ENCODE data around the gene GJA1. TPM values are rescaled to one million over a fixed set of nuclear protein-coding genes. Genes with fewer than 3 reads are reported as not detected.
A peak's percentile ranks its signal among the peaks of the same experiment; 100 is the strongest.

The GJA1 gene
- polyA plus RNA-seq, 3 donors: 57.6 to 71.9 (median 67.5) TPM

GRCh38 chr6:121453191-121453590 is 17.7 kb downstream of the GJA1 start:
- DNase-seq (ENCODE audit: extremely low read depth in 1 of 11, low read depth in 9 of 11, low spot score in 4 of 11): no peak

GRCh38 chr6:121460170-121460569 is 24.7 kb downstream of the GJA1 start:
- DNase-seq (ENCODE audit: extremely low read depth in 1 of 11, low read depth in 9 of 11, low spot score in 4 of 11): no peak

GRCh38 chr6:121463087-121463486 is 27.6 kb downstream of the GJA1 start:
- no peak for DNase-seq (ENCODE audit: extremely low read depth in 1 of 11, low read depth in 9 of 11, low spot score in 4 of 11)

GRCh38 chr6:121465101-121465500 is 29.7 kb downstream of the GJA1 start:
- DNase-seq (ENCODE audit: extremely low read depth in 1 of 11, low read depth in 9 of 11, low spot score in 4 of 11): no peak

GRCh38 chr6:121479486-121480098 is 44.1 kb downstream of the GJA1 start:
- no peak for DNase-seq (ENCODE audit: extremely low read depth in 1 of 11, low read depth in 9 of 11, low spot score in 4 of 11)

- no peak for DNase-seq (ENCODE audit: extremely low read depth in 1 of 11, low read depth in 9 of 11, low spot score in 4 of 11)
Observed at GRCh38 chr6:121480099-121480713, 44.8 kb downstream of the GJA1 start.

GRCh38 chr6:121482004-121482693 is 46.7 kb downstream of the GJA1 start:
- no peak for DNase-seq (ENCODE audit: extremely low read depth in 1 of 11, low read depth in 9 of 11, low spot score in 4 of 11)

GRCh38 chr6:121482751-121483150 is 47.3 kb downstream of the GJA1 start:
- no peak for DNase-seq (ENCODE audit: extremely low read depth in 1 of 11, low read depth in 9 of 11, low spot score in 4 of 11)

GRCh38 chr6:121485359-121485811 is 49.9 kb downstream of the GJA1 start:
- DNase-seq (ENCODE audit: extremely low read depth in 1 of 11, low read depth in 9 of 11, low spot score in 4 of 11): no peak

GRCh38 chr6:121491576-121491975 is 56.1 kb downstream of the GJA1 start:
- no peak for DNase-seq (ENCODE audit: extremely low read depth in 1 of 11, low read depth in 9 of 11, low spot score in 4 of 11)

GRCh38 chr6:121492536-121492935 is 57.1 kb downstream of the GJA1 start:
- DNase-seq (ENCODE audit: extremely low read depth in 1 of 11, low read depth in 9 of 11, low spot score in 4 of 11): no peak

- peak in 1 of 11 donors; percentile 6 for DNase-seq (ENCODE audit: extremely low read depth in 1 of 11, low read depth in 9 of 11, low spot score in 4 of 11)
Observed at GRCh38 chr6:121497970-121498375, 62.5 kb downstream of the GJA1 start.

- no peak for DNase-seq (ENCODE audit: extremely low read depth in 1 of 11, low read depth in 9 of 11, low spot score in 4 of 11)
Observed at GRCh38 chr6:121498481-121499276, 63.2 kb downstream of the GJA1 start.

Other genes with a start within 250 kb of the GJA1 start
- 10 to 100 TPM; 11.9 to 17.2 (median 15.6) TPM for gene TBC1D32, start 101.2 kb upstream of the GJA1 start, polyA plus RNA-seq (ENCODE audit: insufficient read length in 3 of 3)